GM21528 (cell line): ENCODE measurements around the gene PPP2R5A.

ENCODE experiments used
- ATAC-seq: cut with Tn5 transposase; IDR thresholded peaks from one replicate; pipeline ENCODE4 v1.9.1; 2021; ENCODE audit warnings: mild to moderate bottlenecking, moderate library complexity; ENCODE audit not compliant: unreplicated experiment, low FRiP score

Gene PPP2R5A

DNA sequence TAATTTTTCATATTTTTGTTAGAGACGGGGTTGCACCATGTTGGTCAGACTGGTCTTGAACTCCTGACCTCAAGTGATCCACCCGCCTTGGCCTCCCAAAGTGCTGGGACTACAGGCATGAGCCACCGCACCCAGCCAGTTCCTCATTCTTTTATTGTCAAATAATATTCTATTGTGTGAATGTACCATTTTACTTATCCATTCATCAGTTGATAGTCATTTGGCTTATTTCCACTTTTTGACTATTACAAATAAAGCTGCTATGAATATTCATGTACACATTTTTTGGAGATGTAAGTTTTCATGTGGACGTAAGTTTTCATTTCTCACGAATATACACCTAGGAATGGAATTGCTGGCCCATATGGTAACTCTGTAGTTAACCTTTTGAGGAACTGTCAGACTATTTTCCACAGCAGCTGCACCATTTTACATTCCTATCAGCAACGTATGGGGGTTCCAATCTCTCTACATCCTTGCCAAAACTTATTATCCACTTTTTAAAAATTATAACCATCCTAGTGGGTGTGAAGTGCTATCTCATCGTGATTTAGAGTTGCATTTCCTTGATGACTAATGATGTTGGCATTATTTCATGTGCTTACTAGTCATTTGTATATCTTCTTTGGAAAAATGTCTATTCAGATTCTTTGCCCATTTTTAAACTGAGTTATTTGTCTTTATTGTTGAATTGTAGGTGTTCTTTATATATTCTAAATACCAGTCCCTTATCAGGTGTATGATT lies 116.8 kb downstream of the PPP2R5A start:
- ATAC-seq, result no peak

GRCh38 chr1:212402666-212403321 lies 117.6 kb downstream of the PPP2R5A start:
- ATAC-seq, result no peak

GRCh38 chr1:212410231-212410820 lies 125.1 kb downstream of the PPP2R5A start:
- ATAC-seq, result no peak
